NCI-H524 (cell line): ENCODE data around the gene GTF3A.

Experiments
- DNase-seq, 2 experiments: peaks; one replicate each; lab custom pipeline; 2025; lab: John Stamatoyannopoulos, UW

Gene GTF3A

GRCh38 chr13:27449081-27449603 is 24.7 kb downstream of the GTF3A start:
- DNase-seq = peak in 1 of 2 experiments; percentile 55

DNA sequence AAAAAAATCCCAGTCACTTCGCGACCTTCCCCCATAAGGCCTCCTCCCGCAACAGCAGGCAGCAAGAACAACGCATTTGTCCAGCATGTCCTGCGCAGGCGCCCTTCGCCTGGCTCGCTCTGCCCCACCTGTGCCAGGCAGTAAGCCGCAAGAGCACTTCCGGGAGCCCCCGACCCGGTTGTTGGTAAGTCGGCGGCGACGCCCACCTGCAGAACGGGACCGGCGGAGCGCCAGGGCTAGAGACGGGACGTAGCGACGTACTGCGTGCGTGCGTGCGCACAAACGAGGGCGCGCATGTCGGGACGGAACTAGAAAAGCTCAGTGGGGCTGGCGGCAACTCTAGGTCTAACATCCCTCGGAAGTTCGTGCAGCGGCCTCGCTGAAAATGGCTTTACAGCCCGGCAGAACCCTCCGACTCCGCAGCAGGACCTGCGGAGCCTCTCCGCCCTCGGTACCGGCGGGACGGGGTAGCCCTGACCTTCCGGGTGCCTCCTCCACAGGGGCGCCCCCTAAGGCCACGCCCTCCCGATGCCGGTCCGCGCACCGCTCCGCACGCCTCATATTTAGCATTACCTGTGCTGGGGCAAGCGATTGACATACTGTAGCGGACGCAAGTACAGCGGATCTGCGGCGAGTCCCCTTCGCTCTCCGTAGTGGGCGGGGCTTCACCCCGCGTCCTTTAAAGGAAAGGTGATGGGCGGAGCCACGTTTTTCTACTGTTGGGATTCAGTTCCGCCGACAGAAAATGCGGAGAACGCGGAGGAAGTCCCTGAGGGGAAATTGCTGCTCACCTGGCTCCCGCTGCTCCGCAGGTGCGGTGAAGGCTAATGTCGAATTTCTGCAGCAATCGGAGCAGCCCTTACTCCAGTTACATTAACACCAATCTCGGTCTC is 25.8 kb downstream of the GTF3A start, which contains the start of gene MTIF3:
Gene MTIF3 (minus strand): TSS at position 629 of the 893 bp plus-strand sequence. CDS start 10,116 bp downstream, outside the sequence.
- DNase-seq = peak; percentile 98 to 100

DNA sequence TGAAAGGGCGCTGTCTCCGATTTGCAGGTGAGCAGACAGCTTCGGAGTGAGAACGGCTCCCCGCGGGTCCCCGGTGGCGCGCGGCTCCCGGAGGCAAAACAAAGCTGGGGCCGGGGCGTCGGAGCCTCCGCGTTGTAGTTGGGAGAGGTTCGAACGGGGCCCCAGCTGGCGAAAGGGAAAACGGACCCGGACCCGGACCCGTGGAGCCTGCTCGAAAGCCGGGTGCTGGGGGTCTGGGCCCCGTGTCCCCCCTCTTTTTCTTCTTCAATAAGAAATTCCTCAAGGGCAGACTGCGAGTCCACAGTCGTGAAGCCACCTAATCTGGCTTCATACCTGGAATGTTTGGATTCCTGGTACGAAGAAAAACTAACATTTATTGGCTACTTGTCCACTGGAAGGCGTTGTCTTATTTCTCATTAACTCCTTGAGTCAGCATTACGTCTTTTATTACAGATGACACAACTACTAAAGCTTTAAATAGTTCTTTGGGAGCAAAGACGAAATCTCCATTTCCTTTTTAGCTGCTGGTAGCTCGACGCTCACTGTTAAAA is 26.6 kb downstream of the GTF3A start:
- peak in 1 of 2 experiments; percentile 40 for DNase-seq

DNA sequence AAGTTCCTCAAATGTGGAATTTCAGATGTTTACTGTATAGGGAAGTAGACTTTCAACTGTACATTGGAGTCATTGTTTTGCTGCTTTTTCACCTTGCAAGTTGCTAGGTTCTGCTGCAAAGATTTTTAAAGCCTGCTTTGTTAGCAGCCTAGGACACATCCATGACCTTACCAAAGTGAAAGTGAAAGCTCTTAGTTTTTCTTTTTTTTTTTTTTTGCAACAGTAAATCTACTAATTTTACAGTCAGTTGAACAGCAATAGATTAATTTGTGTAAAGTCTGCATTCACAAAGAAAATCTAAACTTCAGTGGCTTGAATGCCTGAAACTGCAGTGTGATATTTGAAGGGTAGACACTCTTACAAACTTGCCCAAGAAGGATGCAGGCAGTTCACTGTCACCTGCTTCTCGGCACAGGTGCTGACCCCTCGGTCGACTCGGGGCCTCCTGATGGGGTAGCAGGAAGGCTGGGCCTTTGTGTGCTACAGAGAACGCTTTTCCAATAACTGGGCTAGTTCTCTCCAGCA is 31.0 kb downstream of the GTF3A start:
- no peak for DNase-seq

DNA sequence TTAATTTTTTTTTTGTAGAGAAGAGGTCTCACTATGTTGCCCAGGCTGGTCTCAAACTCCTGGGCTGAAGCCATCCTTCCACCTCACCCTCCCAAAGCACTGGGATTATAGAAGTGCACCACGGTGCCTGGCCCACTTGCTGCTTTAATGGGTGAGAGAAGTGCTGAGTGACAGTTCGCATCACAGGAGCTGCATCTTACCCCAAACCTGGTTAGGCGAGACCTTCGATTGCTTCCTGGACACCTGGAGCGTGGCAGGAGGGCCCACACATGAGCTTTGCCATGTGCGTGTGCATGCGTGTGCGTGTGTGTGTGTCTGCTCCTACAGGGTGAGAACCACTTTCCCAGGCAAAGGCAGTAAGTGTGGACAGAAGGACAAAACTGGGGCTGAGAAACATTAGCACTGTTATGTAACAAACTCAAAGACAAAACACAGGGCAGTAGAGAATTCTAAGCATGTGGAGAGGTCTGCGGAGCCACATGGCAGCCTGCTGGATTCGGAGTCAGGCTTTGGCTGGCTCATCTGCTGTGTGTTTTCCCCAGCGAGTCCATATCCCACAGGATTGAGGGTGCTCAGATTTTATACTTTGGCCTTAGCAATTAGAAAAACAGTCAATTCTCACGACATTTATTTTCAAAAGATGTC is 37.6 kb downstream of the GTF3A start:
- no peak for DNase-seq

- DNase-seq = no peak
Measured at GRCh38 chr13:27463500-27463899, 39.1 kb downstream of the GTF3A start.

GRCh38 chr13:27465611-27466010 is 41.2 kb downstream of the GTF3A start:
- peak; percentile 19 to 55 for DNase-seq

DNA sequence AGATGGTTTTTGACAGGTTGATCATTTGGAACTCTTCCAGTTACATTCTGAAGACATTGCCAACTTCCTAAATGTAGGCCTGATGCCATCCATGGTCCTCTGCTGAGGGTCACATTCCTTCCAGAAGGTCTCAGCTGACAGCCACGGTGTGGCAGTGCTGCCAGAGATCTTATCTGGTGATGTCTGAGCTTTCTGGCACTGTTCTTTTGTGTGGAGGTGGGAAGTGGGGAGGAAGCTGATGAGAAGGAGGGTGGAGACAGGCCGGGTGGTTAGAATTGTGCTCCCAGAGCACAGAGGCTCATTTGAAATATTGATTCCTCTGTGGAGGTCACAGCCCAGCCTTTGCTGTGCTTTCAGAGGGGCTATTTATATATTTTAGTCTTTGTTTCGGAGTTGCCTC is 42.1 kb downstream of the GTF3A start:
- DNase-seq = no peak

- no peak for DNase-seq
Measured at GRCh38 chr13:27470075-27470820, 45.8 kb downstream of the GTF3A start.

GRCh38 chr13:27472441-27472840 is 48.0 kb downstream of the GTF3A start:
- no peak for DNase-seq

GRCh38 chr13:27472941-27473340 is 48.5 kb downstream of the GTF3A start:
- DNase-seq = peak in 1 of 2 experiments; percentile 34

- DNase-seq = no peak
Measured at GRCh38 chr13:27474751-27475268, 50.4 kb downstream of the GTF3A start.

DNA sequence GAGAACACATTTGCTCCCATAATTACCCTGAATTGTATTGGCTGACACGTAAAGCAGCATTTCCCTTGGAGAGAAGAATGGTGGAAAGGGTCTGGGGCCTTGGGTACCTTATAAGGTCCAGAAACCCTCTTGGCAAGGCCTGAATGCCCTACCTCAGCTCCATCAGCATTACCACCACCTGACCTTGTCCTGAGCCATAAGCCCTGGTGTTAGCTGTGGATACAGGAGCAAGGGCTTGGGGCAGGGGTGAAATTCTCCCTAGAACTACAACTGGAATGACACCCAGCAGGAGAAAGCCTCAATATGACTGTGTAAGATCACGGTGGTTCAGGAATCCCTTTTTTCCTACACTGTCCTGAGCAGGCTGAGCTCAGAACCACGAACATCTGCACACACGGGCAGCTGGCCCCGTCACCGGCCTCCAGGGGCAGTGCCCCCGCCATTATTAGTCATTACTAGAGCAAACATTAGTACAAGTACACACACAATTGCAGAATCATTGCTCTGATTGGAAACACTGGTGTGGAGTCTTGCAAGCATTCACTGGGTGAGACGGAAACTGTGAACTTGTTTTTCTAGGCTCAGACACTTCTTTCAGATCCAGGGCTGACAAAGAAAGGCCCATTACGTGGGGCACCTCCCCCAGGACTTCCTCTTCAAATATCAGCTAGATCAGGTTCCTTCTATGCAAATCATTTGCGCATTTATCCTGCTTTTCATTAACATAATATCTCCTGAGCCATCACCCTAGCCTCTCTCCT is 52.7 kb downstream of the GTF3A start:
- no peak for DNase-seq

GRCh38 chr13:27481766-27482165 is 57.3 kb downstream of the GTF3A start:
- peak; percentile 52 to 74 for DNase-seq

DNA sequence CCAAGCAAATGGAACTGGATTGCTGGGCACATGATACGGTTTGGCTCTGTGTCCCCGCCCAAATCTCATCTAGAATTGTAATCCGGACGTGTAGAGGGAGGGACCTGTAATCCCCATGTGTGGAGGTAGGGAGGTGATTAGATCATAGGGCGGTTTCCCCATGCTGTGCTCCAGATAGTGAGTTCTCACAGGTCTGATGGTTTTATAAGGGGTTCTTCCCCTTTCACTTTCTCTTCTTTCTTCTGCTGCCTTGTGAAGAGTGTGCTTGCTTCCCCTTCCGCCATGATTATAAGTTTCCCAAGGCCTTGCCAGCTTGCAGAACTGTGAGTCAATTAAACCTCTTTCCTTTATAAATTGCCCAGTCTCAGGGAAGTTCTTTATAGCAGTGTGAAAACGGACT is 58.6 kb downstream of the GTF3A start:
- DNase-seq = no peak

DNA sequence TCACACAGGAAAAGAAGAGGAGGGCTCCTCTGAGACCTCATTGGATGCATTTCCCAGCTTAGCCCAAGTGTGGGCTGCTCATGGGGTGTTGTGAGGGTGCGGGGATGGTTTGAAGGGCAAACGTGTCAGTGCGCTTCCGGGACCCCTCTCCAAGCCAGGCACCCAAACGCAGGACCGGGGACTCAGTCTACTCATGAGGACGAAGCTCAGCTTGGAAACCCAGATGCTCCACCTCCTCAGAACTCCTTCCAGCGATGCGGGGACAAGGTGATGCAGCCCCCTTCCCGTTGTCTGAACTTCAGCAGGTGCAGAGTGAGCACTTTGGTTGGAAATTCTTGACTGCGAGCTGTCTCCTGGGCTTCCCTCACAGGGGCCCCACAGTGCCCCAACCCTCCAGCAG is 59.0 kb downstream of the GTF3A start:
- no peak for DNase-seq
